HEK293 (cell line): ENCODE results near the gene ABCE1.

Experiments
- CTCF ChIA-PET: fragments of 350-600 bp; formaldehyde crosslinking; extraction: SDS; loops from one replicate; lab custom pipeline; 2021; ENCODE audit warnings: antibody characterized with exemption; lab: Yijun Ruan, JAX
- POLR2A ChIA-PET: fragments of 300-600 bp; formaldehyde crosslinking; extraction: SDS; loops from one replicate; lab custom pipeline; 2020; ENCODE audit warnings: antibody characterized with exemption, inconsistent platforms; lab: Yijun Ruan, JAX
- H3K27ac ChIP-seq: fragments of 200-500 bp; sonication (Bioruptor generic); 2 replicates; pipeline ENCODE4 v1.5.1; 2014; ENCODE audit warnings: low read depth, low read length, control low read depth, inconsistent platforms; ENCODE audit errors: extremely low read depth
- H3K36me3 ChIP-seq, 2 experiments: fragments of 200-500 bp in 1 of 2; sonication (Bioruptor generic) in 1 of 2; 1 replicate in 1 of 2; 2 replicates in 1 of 2; pipeline ENCODE4 v1.5.1; 2014 to 2017; ENCODE audit warnings: inconsistent platforms in 2 of 2, low read length in 2 of 2; ENCODE audit not compliant: control insufficient read depth in 2 of 2, insufficient read depth in 1 of 2
- H3K4me1 ChIP-seq: fragments of 200-500 bp; sonication (Bioruptor generic); 2 replicates; pipeline ENCODE4 v1.5.1; 2014; ENCODE audit warnings: mild to moderate bottlenecking, low read length, inconsistent platforms; ENCODE audit not compliant: control insufficient read depth, insufficient read depth
- H3K4me3 ChIP-seq: 2 replicates; pipeline ENCODE4 v1.5.1; 2011; ENCODE audit warnings: low read depth, mild to moderate bottlenecking, control low read depth, low read length, moderate library complexity
- H3K9me3 ChIP-seq: fragments of 200-500 bp; sonication (Bioruptor generic); 2 replicates; pipeline ENCODE4 v1.5.1; 2014; ENCODE audit warnings: low read depth, low read length, inconsistent platforms; ENCODE audit not compliant: control insufficient read depth, insufficient read depth
- FEZF1 ChIP-seq: fragments of 450-650 bp; formaldehyde crosslinking; IDR thresholded peaks from 2 replicates; pipeline ENCODE4 v1.5.1; 2016; ENCODE audit warnings: missing biosample characterization, missing genetic modification characterization
- MZF1 ChIP-seq: fragments of 450-650 bp; formaldehyde crosslinking; IDR thresholded peaks from 2 replicates; pipeline ENCODE4 v1.5.1; 2017; ENCODE audit warnings: missing biosample characterization, missing genetic modification characterization, borderline replicate concordance
- PRDM10 ChIP-seq: fragments of 450-650 bp; formaldehyde crosslinking; IDR thresholded peaks from 2 replicates; pipeline ENCODE4 v1.5.1; 2016; ENCODE audit warnings: missing biosample characterization, missing genetic modification characterization
- ZBTB49 ChIP-seq: fragments of 450-650 bp; formaldehyde crosslinking; IDR thresholded peaks from 2 replicates; pipeline ENCODE4 v1.5.1; 2016; ENCODE audit warnings: missing biosample characterization, missing genetic modification characterization, low read depth
- ZBTB8A ChIP-seq: fragments of 450-650 bp; formaldehyde crosslinking; IDR thresholded peaks from 2 replicates; pipeline ENCODE4 v1.5.1; 2016; ENCODE audit warnings: missing biosample characterization, missing genetic modification characterization
- ZFP41 ChIP-seq: fragments of 450-650 bp; formaldehyde crosslinking; IDR thresholded peaks from 2 replicates; pipeline ENCODE4 v1.5.1; 2016; ENCODE audit warnings: missing biosample characterization, missing genetic modification characterization, borderline replicate concordance
- ZNF169 ChIP-seq: fragments of 450-650 bp; formaldehyde crosslinking; IDR thresholded peaks from 2 replicates; pipeline ENCODE4 v1.5.1; 2016; ENCODE audit warnings: missing biosample characterization, missing genetic modification characterization
- ZNF174 ChIP-seq: fragments of 450-650 bp; formaldehyde crosslinking; IDR thresholded peaks from 2 replicates; pipeline ENCODE4 v1.5.0; 2017; ENCODE audit warnings: missing biosample characterization, mild to moderate bottlenecking, missing genetic modification characterization
- ZNF280D ChIP-seq: fragments of 450-650 bp; formaldehyde crosslinking; IDR thresholded peaks from 2 replicates; pipeline ENCODE4 v1.5.1; 2016; ENCODE audit warnings: missing biosample characterization, missing genetic modification characterization
- ZNF324 ChIP-seq: fragments of 450-650 bp; formaldehyde crosslinking; IDR thresholded peaks from 2 replicates; pipeline ENCODE4 v1.5.1; 2016; ENCODE audit warnings: missing biosample characterization, missing genetic modification characterization
- ZNF362 ChIP-seq: fragments of 450-650 bp; formaldehyde crosslinking; IDR thresholded peaks from 2 replicates; pipeline ENCODE4 v1.5.1; 2016; ENCODE audit warnings: missing biosample characterization, missing genetic modification characterization
- ZNF423 ChIP-seq: fragments of 450-650 bp; formaldehyde crosslinking; IDR thresholded peaks from 2 replicates; pipeline ENCODE4 v1.5.1; 2016; ENCODE audit warnings: missing biosample characterization, missing genetic modification characterization
- ZNF473 ChIP-seq: fragments of 450-650 bp; formaldehyde crosslinking; IDR thresholded peaks from 2 replicates; pipeline ENCODE4 v1.5.1; 2017; ENCODE audit warnings: missing biosample characterization, missing genetic modification characterization
- ZNF521 ChIP-seq: fragments of 450-650 bp; formaldehyde crosslinking; IDR thresholded peaks from 2 replicates; pipeline ENCODE4 v1.5.1; 2017; ENCODE audit warnings: missing biosample characterization, mild to moderate bottlenecking, missing genetic modification characterization
- ZNF549 ChIP-seq: fragments of 450-650 bp; IDR thresholded peaks from 2 replicates; pipeline ENCODE4 v1.5.1; 2018; ENCODE audit warnings: missing biosample characterization, missing genetic modification characterization, mild to moderate bottlenecking, inconsistent platforms, moderate library complexity
- ZNF692 ChIP-seq: fragments of 450-650 bp; formaldehyde crosslinking; IDR thresholded peaks from 2 replicates; pipeline ENCODE4 v1.5.1; 2016; ENCODE audit warnings: missing biosample characterization, missing genetic modification characterization
- ZXDB ChIP-seq: fragments of 450-650 bp; formaldehyde crosslinking; IDR thresholded peaks from 2 replicates; pipeline ENCODE4 v1.5.1; 2016; ENCODE audit warnings: missing biosample characterization, missing genetic modification characterization
- TF ChIP-seq, protein P1 (sequence below): fragments of 450-650 bp; formaldehyde crosslinking; IDR thresholded peaks from 2 replicates; pipeline ENCODE4 v1.5.1; 2016; ENCODE audit warnings: missing biosample characterization, missing genetic modification characterization

The ABCE1 gene

GRCh38 chr4:145069361-145069760 lies 28.8 kb upstream of the ABCE1 start (continued):
- TF ChIP-seq ZNF423 (tag by site-specific recombination), result no peak
- no peak for TF ChIP-seq ZNF473 (tag by site-specific recombination)

DNA sequence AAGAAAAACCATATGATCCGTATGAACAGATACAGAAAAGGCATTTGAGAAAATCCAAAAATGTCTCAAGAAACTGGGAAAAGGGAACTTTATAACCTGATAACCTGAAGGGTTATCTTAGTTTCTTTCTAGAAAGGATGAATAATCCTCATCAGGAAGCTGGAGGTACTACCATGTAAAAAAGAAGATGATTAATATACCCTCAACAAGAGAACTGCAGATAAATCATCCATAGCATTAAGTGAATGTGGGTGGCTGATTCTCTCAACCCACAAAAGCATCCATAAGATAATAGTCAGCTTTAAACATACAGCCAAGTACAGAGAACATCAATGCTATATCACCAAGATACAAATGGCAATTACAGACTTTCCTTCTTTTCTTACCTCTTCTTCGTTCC lies 26.6 kb upstream of the ABCE1 start:
- peaks cover 0 to 9% of the 10 kb centered on the region in 2 experiments; a peak in 1 of 3 replicates for H3K36me3 ChIP-seq
- H3K4me3 ChIP-seq, result no peak overlapping the region
- CTCF ChIA-PET, result no interaction called here
- no peaks in the 10 kb centered on the region for H3K9me3 ChIP-seq
- H3K4me1 ChIP-seq, result 0 out of 2 replicates have a peak, but pooled peaks cover 2% of the 10 kb centered on the region
- no peak for TF ChIP-seq FEZF1 (tag by site-specific recombination)
- TF ChIP-seq ZNF692, result no peak
- no peak for TF ChIP-seq ZBTB8A (tag by site-specific recombination)
- TF ChIP-seq ZNF280D (tag by site-specific recombination), result no peak
- TF ChIP-seq ZNF324 (tag by site-specific recombination), result no peak
- no peak for TF ChIP-seq MZF1 (tag by site-specific recombination)
- no peak for TF ChIP-seq ZNF169 (tag by site-specific recombination)
- no peak for TF ChIP-seq ZNF174 (tag by site-specific recombination)
- TF ChIP-seq ZNF549 (tag by site-specific recombination), result no peak
- TF ChIP-seq ZBTB49 (tag by site-specific recombination), result no peak
- no peak for TF ChIP-seq ZNF362 (tag by site-specific recombination)
- TF ChIP-seq ZFP41 (tag by site-specific recombination), result no peak
- TF ChIP-seq, protein P1, sequence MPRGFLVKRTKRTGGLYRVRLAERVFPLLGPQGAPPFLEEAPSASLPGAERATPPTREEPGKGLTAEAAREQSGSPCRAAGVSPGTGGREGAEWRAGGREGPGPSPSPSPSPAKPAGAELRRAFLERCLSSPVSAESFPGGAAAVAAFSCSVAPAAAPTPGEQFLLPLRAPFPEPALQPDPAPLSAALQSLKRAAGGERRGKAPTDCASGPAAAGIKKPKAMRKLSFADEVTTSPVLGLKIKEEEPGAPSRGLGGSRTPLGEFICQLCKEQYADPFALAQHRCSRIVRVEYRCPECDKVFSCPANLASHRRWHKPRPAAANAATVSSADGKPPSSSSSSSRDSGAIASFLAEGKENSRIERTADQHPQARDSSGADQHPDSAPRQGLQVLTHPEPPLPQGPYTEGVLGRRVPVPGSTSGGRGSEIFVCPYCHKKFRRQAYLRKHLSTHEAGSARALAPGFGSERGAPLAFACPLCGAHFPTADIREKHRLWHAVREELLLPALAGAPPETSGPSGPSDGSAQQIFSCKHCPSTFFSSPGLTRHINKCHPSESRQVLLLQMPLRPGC (tag by site-specific recombination), result no peak
- no peak for TF ChIP-seq ZNF521 (tag by site-specific recombination)
- no peak for TF ChIP-seq PRDM10 (tag by site-specific recombination)
- no peak for TF ChIP-seq ZXDB (tag by site-specific recombination)
- no peak overlapping the region for H3K27ac ChIP-seq
- POLR2A ChIA-PET, result no interaction called here
